GM23338 (cell line): ENCODE measurements around the gene BPIFB2. TPM values are rescaled to one million over a fixed set of nuclear protein-coding genes. Genes with fewer than 3 reads are reported as not detected.

Experiments used
- ATAC-seq: fragments of 200-7000 bp; cut with Tn5 transposase; 3 replicates; pipeline ENCODE4 v1.9.1; 2020
- DNase-seq: peaks from one replicate; pipeline ENCODE4 v3.0.0-alpha.2; 2015; ENCODE audit warnings: low spot score
- H2AFZ ChIP-seq: fragments of 200-600 bp; sonication (generic); 2 replicates; pipeline ENCODE4 v1.8.0; 2016; ENCODE audit warnings: antibody characterized with exemption, mild to moderate bottlenecking, moderate library complexity
- H3F3A ChIP-seq: fragments of 200-600 bp; sonication (generic); replicated peaks from 2 replicates; pipeline ENCODE4 v1.8.0; 2017; ENCODE audit warnings: antibody characterized with exemption, mixed run types, low read depth
- H3K27ac ChIP-seq: fragments of 200-600 bp; sonication (generic); 2 replicates; pipeline ENCODE4 v1.6.1; 2016; ENCODE audit warnings: low read depth
- H3K27me3 ChIP-seq: fragments of 200-600 bp; sonication (generic); 2 replicates; pipeline ENCODE4 v1.8.0; 2016; ENCODE audit warnings: mild to moderate bottlenecking, mixed run types, moderate library complexity; ENCODE audit not compliant: insufficient read depth
- H3K36me3 ChIP-seq: fragments of 200-600 bp; sonication (generic); 2 replicates; pipeline ENCODE4 v1.8.0; 2016; ENCODE audit warnings: mild to moderate bottlenecking; ENCODE audit not compliant: insufficient read depth
- H3K4me1 ChIP-seq: fragments of 200-600 bp; sonication (generic); 2 replicates; pipeline ENCODE4 v1.8.0; 2016; ENCODE audit warnings: mild to moderate bottlenecking, moderate library complexity; ENCODE audit not compliant: insufficient read depth
- H3K4me2 ChIP-seq: fragments of 200-600 bp; sonication (generic); 2 replicates; pipeline ENCODE4 v1.7.1; 2017; ENCODE audit warnings: mixed run types
- H3K4me3 ChIP-seq: fragments of 200-600 bp; sonication (generic); 2 replicates; pipeline ENCODE4 v1.6.1; 2016; ENCODE audit warnings: mixed run types
- H3K79me2 ChIP-seq: fragments of 200-600 bp; sonication (generic); replicated peaks from 2 replicates; pipeline ENCODE4 v1.8.0; 2017; ENCODE audit warnings: mild to moderate bottlenecking; ENCODE audit not compliant: insufficient read depth
- H3K9me2 ChIP-seq: fragments of 200-600 bp; sonication (generic); 2 replicates; pipeline ENCODE4 v1.8.0; 2017; ENCODE audit not compliant: insufficient read depth
- H4K20me1 ChIP-seq: fragments of 200-600 bp; sonication (generic); replicated peaks from 2 replicates; pipeline ENCODE4 v1.8.0; 2017; ENCODE audit warnings: mild to moderate bottlenecking; ENCODE audit not compliant: insufficient read depth
- H3K27ac Mint-ChIP-seq: 2 replicates; pipeline ENCODE4 v1.8.0; 2020; ENCODE audit warnings: inconsistent platforms, mild to moderate bottlenecking, moderate library complexity, mixed read lengths
- H3K27me3 Mint-ChIP-seq: 3 replicates; pipeline ENCODE4 v1.8.0; 2022; ENCODE audit warnings: low read depth, mild to moderate bottlenecking, moderate library complexity, mixed read lengths, inconsistent platforms; ENCODE audit not compliant: insufficient read depth, poor library complexity
- H3K36me3 Mint-ChIP-seq: 3 replicates; pipeline ENCODE4 v1.8.0; 2021; ENCODE audit warnings: low read depth, mild to moderate bottlenecking, inconsistent platforms, moderate library complexity, mixed read lengths
- H3K4me1 Mint-ChIP-seq: 3 replicates; pipeline ENCODE4 v1.8.0; 2020; ENCODE audit warnings: mild to moderate bottlenecking, inconsistent platforms, mixed read lengths
- H3K4me3 Mint-ChIP-seq: 3 replicates; pipeline ENCODE4 v1.8.0; 2021; ENCODE audit warnings: moderate library complexity, mild to moderate bottlenecking, inconsistent platforms, mixed read lengths
- H3K9me3 Mint-ChIP-seq: 3 replicates; pipeline ENCODE4 v1.8.0; 2020; ENCODE audit warnings: moderate library complexity, mild to moderate bottlenecking, inconsistent platforms, mixed read lengths
- CREB1 ChIP-seq: fragments of 250-450 bp; sonication (Bioruptor Pico); IDR thresholded peaks from 2 replicates; pipeline ENCODE4 v1.5.0; 2020; ENCODE audit warnings: low read depth, mild to moderate bottlenecking, moderate library complexity
- EZH2 ChIP-seq: fragments of 200-600 bp; sonication (generic); IDR thresholded peaks from one replicate; pipeline ENCODE4 v1.8.0; 2017; ENCODE audit warnings: antibody characterized with exemption, mild to moderate bottlenecking, low read depth; ENCODE audit not compliant: unreplicated experiment
- EZH2phosphoT487 ChIP-seq: fragments of 200-600 bp; sonication (generic); IDR thresholded peaks from one replicate; pipeline ENCODE4 v1.8.1; 2018; ENCODE audit warnings: antibody characterized with exemption; ENCODE audit not compliant: unreplicated experiment
- JUNB ChIP-seq: IDR thresholded peaks from one replicate; pipeline ENCODE4 v1.6.1; 2016; ENCODE audit warnings: antibody characterized with exemption; ENCODE audit not compliant: unreplicated experiment
- NANOG ChIP-seq: IDR thresholded peaks from 2 replicates; pipeline ENCODE4 v1.6.1; 2016; ENCODE audit warnings: antibody characterized with exemption, borderline replicate concordance
- POLR2AphosphoS5 ChIP-seq: IDR thresholded peaks from 2 replicates; pipeline ENCODE4 v1.6.1; 2016; ENCODE audit warnings: antibody characterized with exemption, low read depth
- STAT1 ChIP-seq: IDR thresholded peaks from one replicate; pipeline ENCODE4 v1.6.1; 2016; ENCODE audit warnings: antibody characterized with exemption; ENCODE audit not compliant: unreplicated experiment
- ZNF114 ChIP-seq: fragments of 250-450 bp; sonication (Bioruptor Pico); IDR thresholded peaks from 2 replicates; pipeline ENCODE4 v1.5.0; 2020; ENCODE audit warnings: mild to moderate bottlenecking, moderate library complexity
- ZNF331 ChIP-seq: fragments of 250-450 bp; sonication (Bioruptor Pico); IDR thresholded peaks from 2 replicates; pipeline ENCODE4 v1.5.0; 2020; ENCODE audit warnings: low read depth, mild to moderate bottlenecking, moderate library complexity
- polyA plus RNA-seq: library from polyadenylated mRNA; unstranded; fragments of >200 nt; fragmentation: Nextera tagmentation; extraction: Ambion mirVana; gene quantifications from 2 replicates; pipeline ENCODE4 v1.2.1, GENCODE V29; 2016
- total RNA-seq: library from RNA; depleted of rRNA; stranded (reverse); fragments of >200 nt; shearing (Covaris generic); gene quantifications from 2 replicates; pipeline ENCODE4 v1.2.3, GENCODE V29; 2014
- TF ChIP-seq, protein P1 (sequence below): fragments of 250-450 bp; sonication (Bioruptor Pico); IDR thresholded peaks from 2 replicates; pipeline ENCODE4 v1.5.0; 2020; ENCODE audit warnings: mild to moderate bottlenecking, moderate library complexity
- TF ChIP-seq, protein P2 (sequence below): IDR thresholded peaks from 2 replicates; pipeline ENCODE4 v1.6.1; 2016; ENCODE audit warnings: antibody characterized with exemption
- TF ChIP-seq, protein P3 (sequence below): IDR thresholded peaks from one replicate; pipeline ENCODE4 v1.6.1; 2018; ENCODE audit warnings: antibody characterized with exemption; ENCODE audit not compliant: unreplicated experiment
- TF ChIP-seq, protein P4 (sequence below), 2 experiments: fragments of 200-600 bp in 1 of 2; sonication (generic) in 1 of 2; conservative IDR thresholded peaks; 2 replicates each; pipeline versions ENCODE4 v1.5.1 to v1.6.1; 2016 to 2017; ENCODE audit warnings: antibody characterized with exemption in 2 of 2, low read depth in 2 of 2, mild to moderate bottlenecking in 2 of 2, moderate library complexity in 1 of 2

BPIFB2 gene
- total and polyA plus RNA-seq, 2 experiments from 2014 or later, result not detected

DNA sequence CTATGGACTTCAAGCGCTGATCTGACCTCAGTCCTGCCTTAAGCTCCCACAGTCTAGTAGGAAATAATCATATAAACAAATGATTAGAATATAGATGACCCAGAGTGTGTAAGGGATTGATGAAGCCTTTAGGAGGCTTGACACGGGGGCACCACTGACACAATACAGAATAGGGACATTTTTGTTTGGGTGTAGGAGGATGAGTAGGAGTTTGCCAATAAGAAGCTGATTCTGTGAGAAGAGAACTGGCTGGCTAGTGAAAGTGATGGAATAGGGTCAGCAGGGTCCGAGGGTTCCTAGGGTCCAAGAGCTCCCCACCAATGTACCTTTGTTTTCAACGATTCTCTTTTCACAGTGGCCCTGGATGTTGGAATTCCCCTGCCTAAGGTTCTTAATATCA is 64.9 kb downstream of the BPIFB2 start (continued):
- TF ChIP-seq, protein P1, sequence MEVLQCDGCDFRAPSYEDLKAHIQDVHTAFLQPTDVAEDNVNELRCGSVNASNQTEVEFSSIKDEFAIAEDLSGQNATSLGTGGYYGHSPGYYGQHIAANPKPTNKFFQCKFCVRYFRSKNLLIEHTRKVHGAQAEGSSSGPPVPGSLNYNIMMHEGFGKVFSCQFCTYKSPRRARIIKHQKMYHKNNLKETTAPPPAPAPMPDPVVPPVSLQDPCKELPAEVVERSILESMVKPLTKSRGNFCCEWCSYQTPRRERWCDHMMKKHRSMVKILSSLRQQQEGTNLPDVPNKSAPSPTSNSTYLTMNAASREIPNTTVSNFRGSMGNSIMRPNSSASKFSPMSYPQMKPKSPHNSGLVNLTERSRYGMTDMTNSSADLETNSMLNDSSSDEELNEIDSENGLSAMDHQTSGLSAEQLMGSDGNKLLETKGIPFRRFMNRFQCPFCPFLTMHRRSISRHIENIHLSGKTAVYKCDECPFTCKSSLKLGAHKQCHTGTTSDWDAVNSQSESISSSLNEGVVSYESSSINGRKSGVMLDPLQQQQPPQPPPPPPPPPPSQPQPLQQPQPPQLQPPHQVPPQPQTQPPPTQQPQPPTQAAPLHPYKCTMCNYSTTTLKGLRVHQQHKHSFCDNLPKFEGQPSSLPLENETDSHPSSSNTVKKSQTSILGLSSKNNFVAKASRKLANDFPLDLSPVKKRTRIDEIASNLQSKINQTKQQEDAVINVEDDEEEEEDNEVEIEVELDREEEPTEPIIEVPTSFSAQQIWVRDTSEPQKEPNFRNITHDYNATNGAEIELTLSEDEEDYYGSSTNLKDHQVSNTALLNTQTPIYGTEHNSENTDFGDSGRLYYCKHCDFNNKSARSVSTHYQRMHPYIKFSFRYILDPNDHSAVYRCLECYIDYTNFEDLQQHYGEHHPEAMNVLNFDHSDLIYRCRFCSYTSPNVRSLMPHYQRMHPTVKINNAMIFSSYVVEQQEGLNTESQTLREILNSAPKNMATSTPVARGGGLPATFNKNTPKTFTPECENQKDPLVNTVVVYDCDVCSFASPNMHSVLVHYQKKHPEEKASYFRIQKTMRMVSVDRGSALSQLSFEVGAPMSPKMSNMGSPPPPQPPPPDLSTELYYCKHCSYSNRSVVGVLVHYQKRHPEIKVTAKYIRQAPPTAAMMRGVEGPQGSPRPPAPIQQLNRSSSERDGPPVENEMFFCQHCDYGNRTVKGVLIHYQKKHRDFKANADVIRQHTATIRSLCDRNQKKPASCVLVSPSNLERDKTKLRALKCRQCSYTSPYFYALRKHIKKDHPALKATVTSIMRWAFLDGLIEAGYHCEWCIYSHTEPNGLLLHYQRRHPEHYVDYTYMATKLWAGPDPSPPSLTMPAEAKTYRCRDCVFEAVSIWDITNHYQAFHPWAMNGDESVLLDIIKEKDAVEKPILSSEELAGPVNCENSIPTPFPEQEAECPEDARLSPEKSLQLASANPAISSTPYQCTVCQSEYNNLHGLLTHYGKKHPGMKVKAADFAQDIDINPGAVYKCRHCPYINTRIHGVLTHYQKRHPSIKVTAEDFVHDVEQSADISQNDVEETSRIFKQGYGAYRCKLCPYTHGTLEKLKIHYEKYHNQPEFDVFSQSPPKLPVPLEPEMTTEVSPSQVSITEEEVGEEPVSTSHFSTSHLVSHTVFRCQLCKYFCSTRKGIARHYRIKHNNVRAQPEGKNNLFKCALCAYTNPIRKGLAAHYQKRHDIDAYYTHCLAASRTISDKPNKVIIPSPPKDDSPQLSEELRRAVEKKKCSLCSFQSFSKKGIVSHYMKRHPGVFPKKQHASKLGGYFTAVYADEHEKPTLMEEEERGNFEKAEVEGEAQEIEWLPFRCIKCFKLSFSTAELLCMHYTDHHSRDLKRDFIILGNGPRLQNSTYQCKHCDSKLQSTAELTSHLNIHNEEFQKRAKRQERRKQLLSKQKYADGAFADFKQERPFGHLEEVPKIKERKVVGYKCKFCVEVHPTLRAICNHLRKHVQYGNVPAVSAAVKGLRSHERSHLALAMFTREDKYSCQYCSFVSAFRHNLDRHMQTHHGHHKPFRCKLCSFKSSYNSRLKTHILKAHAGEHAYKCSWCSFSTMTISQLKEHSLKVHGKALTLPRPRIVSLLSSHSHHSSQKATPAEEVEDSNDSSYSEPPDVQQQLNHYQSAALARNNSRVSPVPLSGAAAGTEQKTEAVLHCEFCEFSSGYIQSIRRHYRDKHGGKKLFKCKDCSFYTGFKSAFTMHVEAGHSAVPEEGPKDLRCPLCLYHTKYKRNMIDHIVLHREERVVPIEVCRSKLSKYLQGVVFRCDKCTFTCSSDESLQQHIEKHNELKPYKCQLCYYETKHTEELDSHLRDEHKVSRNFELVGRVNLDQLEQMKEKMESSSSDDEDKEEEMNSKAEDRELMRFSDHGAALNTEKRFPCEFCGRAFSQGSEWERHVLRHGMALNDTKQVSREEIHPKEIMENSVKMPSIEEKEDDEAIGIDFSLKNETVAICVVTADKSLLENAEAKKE (CRISPR knock-in tag), result no peak

DNA sequence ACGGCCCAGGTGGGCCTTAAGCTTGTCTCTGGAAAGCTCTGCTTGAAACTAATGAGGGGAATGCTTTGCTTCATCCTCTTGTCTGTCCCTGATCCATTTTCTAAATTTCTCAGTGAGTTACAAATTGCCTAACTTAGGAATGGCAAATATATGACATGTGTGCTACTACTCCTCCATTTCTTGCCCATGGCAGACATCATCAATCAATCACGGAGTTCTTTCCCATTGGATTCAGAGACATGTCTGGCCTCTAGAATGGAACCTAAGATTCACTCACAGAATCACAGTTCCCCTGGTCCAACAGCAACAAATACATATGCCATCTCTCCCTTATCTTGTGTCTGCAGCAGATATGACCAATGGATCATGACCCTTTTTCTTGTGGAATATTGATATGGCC is 65.3 kb downstream of the BPIFB2 start:
- no peaks in the 10 kb centered on the region for H3F3A ChIP-seq
- no peak overlapping the region for H3K27ac ChIP-seq
- H3K4me3 ChIP-seq, result no peak overlapping the region
- H3K27ac Mint-ChIP-seq, result no peak overlapping the region
- H3K4me3 Mint-ChIP-seq, result no peak overlapping the region
- H3K27me3 Mint-ChIP-seq, result peaks cover 6% of the 10 kb centered on the region
- no peak overlapping the region for H3K4me2 ChIP-seq
- no peaks in the 10 kb centered on the region; the same call in 2 of the 3 replicates for H3K9me3 Mint-ChIP-seq
- H2AFZ ChIP-seq, result no peak overlapping the region
- no peaks in the 10 kb centered on the region for H4K20me1 ChIP-seq
- H3K79me2 ChIP-seq, result no peaks in the 10 kb centered on the region
- H3K27me3 ChIP-seq, result no peaks in the 10 kb centered on the region
- no peaks in the 10 kb centered on the region for H3K4me1 Mint-ChIP-seq
- DNase-seq (no peak), ATAC-seq (no peak)
- no peaks in the 10 kb centered on the region for H3K36me3 ChIP-seq
- H3K36me3 Mint-ChIP-seq, result no peaks in the 10 kb centered on the region; the same call in 2 of the 3 replicates
- no peaks in the 10 kb centered on the region for H3K9me2 ChIP-seq
- H3K4me1 ChIP-seq, result no peaks in the 10 kb centered on the region
- TF ChIP-seq NANOG, result no peak
- TF ChIP-seq, protein P2, sequence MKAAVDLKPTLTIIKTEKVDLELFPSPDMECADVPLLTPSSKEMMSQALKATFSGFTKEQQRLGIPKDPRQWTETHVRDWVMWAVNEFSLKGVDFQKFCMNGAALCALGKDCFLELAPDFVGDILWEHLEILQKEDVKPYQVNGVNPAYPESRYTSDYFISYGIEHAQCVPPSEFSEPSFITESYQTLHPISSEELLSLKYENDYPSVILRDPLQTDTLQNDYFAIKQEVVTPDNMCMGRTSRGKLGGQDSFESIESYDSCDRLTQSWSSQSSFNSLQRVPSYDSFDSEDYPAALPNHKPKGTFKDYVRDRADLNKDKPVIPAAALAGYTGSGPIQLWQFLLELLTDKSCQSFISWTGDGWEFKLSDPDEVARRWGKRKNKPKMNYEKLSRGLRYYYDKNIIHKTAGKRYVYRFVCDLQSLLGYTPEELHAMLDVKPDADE, result no peak
- TF ChIP-seq JUNB, result no peak
- no peak for TF ChIP-seq EZH2phosphoT487
- TF ChIP-seq, protein P3, sequence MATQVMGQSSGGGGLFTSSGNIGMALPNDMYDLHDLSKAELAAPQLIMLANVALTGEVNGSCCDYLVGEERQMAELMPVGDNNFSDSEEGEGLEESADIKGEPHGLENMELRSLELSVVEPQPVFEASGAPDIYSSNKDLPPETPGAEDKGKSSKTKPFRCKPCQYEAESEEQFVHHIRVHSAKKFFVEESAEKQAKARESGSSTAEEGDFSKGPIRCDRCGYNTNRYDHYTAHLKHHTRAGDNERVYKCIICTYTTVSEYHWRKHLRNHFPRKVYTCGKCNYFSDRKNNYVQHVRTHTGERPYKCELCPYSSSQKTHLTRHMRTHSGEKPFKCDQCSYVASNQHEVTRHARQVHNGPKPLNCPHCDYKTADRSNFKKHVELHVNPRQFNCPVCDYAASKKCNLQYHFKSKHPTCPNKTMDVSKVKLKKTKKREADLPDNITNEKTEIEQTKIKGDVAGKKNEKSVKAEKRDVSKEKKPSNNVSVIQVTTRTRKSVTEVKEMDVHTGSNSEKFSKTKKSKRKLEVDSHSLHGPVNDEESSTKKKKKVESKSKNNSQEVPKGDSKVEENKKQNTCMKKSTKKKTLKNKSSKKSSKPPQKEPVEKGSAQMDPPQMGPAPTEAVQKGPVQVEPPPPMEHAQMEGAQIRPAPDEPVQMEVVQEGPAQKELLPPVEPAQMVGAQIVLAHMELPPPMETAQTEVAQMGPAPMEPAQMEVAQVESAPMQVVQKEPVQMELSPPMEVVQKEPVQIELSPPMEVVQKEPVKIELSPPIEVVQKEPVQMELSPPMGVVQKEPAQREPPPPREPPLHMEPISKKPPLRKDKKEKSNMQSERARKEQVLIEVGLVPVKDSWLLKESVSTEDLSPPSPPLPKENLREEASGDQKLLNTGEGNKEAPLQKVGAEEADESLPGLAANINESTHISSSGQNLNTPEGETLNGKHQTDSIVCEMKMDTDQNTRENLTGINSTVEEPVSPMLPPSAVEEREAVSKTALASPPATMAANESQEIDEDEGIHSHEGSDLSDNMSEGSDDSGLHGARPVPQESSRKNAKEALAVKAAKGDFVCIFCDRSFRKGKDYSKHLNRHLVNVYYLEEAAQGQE, result no peak
- no peak for TF ChIP-seq EZH2
- TF ChIP-seq CREB1 (CRISPR knock-in tag), result no peak
- TF ChIP-seq ZNF114 (CRISPR knock-in tag), result no peak
- TF ChIP-seq ZNF331 (CRISPR knock-in tag), result no peak
- TF ChIP-seq, protein P4, sequence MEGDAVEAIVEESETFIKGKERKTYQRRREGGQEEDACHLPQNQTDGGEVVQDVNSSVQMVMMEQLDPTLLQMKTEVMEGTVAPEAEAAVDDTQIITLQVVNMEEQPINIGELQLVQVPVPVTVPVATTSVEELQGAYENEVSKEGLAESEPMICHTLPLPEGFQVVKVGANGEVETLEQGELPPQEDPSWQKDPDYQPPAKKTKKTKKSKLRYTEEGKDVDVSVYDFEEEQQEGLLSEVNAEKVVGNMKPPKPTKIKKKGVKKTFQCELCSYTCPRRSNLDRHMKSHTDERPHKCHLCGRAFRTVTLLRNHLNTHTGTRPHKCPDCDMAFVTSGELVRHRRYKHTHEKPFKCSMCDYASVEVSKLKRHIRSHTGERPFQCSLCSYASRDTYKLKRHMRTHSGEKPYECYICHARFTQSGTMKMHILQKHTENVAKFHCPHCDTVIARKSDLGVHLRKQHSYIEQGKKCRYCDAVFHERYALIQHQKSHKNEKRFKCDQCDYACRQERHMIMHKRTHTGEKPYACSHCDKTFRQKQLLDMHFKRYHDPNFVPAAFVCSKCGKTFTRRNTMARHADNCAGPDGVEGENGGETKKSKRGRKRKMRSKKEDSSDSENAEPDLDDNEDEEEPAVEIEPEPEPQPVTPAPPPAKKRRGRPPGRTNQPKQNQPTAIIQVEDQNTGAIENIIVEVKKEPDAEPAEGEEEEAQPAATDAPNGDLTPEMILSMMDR (conservative IDR thresholded peaks at IDR 0.05; ENCODE audit: low read depth in 2 of 2), result no peak
- no peak for TF ChIP-seq POLR2AphosphoS5
- TF ChIP-seq STAT1, result no peak
